HL-60/S4 treated with phorbol 12-myristate 13-acetate at 8.2 ng/mL for 4 days and 3 days (cell line): ENCODE data around the gene SNX25.
"Not testable (repeated sequence)": the region's sequence is repeated elsewhere in the genome, so short reads cannot be mapped to it uniquely, and the experiment has no call there.

Source experiments
- in situ Hi-C: fragments of 300-500 bp; cut with MboI; formaldehyde crosslinking; loops from 2 replicates; pipeline ENCODE4 v1.15.0; 2022; ENCODE audit warnings: low sequenced_read_pairs

The SNX25 gene

DNA sequence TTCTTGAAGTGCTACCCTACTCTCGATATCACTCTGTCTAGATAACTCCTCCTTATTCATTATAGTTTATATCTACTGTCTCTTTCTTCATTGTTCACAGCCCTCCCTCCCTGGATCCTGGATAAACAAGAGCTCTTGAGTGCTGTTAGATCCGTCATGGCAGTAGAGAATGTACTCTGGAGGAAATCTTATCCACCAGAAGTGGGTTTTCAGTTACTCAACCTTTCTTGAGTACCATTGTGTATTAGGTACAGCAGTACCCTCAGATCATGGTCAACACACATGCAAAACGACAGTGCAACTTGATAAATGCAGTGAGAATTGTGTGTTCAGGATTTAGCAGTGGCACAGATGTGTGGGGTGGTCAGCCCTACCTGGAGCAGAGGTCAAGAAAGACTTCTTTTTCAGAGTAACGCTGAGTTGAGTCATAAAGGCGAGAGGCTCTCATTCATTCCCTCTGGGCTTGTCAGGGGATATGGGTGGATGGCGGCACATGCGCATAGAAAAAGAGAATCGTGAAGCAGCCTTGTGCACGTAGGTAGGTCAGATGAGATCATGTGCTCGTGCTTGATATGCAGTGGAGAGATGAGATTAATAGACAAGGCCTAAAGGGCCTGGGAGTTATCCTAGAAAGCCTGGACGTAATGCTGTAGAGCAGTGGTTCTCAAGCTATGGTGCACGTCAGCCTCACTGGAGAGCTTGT is 89.5 kb downstream of the SNX25 start:
- in situ Hi-C loops = no loop called here

DNA sequence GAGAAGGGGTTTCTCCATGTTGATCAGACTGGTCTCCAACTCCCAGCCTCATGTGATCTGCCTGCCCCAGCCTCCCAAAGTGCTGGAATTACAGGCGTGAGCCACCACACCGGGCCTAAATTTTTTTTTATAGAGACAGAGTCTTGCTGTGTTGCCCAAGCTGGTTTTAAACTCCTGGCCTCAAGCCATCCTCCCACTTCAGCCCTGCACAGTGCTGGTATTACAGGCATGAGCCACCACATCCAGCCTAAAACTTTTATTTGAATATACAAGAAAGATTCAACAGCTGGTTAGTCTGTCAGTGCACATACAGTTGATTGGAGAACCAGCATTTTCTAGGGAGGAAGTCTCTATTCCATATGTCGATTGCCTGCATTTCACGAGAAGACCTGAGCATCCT is 95.1 kb downstream of the SNX25 start:
- in situ Hi-C loops = no loop called here

DNA sequence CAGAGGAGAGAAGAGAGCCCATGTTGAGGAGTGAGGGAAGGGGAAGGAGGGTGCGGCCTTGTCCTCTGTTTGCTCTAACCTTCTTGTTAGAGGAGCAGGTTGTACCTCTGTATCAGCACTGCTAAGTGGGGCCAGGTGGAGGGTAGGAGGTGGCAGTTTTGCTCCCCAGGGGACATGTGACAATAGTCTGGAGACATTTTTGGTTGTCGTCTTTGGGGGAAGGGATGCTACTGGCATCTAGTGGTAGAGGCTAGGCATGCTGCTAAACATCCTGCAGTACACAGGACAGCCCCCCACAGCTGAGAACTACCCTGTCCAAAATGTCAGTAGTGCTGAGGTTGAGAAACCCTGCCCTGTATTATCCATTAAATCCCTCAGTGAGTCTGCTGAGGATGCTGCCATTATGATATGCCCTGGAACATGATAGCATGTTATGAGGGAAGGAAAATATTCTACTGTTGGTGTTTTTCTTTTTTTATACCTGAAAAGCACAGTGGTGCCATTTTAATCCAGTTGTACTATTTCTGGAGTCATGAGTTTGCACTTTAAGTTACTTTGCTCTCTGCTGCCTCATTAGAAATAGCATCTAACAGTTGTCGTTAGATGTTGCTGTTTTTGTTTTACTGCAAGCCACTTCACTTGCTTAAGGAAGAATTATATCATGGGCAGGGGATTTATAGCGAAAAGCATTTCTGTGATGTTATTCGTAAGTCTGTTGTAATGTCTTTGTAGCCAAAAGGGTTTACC is 95.7 kb downstream of the SNX25 start:
- in situ Hi-C loops = no loop called here

GRCh38 chr4:185305979-185306442 is 96.6 kb downstream of the SNX25 start:
- in situ Hi-C loops = no loop called here

DNA sequence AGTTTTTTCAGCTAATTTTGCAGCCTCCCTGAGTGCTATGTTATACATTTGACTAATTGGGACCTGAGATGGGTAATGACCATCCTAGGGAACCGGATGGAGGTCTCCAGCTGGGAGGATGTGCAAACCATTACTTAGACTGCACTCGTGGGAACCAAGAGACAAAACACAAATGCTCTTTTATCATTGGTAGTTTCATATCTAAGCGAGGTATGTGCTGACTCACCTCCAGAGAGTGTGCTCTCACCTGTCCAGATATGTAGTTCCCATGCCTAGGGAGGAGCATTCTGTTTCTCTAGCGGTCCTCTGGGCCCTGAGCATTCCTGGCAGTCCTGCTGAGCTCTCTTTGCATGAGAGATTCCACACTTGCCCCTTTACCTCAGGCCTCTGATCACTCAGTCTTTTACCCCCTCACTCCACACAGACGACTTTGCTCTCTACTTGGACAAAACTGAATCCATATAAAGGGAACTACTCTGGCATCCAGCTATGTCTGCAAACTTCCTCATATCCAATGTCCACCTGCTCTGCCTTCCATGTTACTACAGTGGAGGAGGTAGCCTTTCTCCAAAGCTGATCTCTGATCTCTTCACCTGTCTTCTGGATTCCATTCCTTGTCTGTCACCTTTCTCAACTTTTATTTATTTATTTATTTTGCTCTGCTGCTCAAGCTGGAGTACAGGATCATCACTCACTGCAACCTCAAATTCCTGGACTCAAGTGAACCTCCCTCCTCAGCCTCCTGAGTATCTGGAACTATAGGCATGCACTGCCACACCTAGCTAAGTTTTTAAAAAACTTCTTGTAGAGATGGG is 97.9 kb downstream of the SNX25 start:
- in situ Hi-C loops = no loop called here

DNA sequence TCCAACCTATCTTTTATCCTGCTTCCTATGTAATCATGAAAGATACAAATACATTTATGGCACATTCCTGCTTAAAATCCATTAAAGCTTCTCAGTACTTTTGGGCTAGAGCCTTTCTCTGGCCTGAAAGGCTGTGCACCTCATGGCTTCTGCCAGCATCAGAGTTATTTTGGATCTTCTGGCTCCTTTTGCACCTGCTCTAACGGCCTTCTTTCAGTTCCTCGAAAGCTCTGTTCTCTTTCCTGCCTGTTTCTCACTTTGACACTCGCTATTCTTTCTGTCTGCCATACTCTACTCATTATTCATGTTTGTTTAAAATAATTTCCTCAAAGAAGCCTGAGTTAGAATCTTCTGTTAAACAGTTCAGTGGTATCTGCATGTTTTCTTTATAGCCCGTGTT is 100.4 kb downstream of the SNX25 start:
- in situ Hi-C loops = no loop called here

DNA sequence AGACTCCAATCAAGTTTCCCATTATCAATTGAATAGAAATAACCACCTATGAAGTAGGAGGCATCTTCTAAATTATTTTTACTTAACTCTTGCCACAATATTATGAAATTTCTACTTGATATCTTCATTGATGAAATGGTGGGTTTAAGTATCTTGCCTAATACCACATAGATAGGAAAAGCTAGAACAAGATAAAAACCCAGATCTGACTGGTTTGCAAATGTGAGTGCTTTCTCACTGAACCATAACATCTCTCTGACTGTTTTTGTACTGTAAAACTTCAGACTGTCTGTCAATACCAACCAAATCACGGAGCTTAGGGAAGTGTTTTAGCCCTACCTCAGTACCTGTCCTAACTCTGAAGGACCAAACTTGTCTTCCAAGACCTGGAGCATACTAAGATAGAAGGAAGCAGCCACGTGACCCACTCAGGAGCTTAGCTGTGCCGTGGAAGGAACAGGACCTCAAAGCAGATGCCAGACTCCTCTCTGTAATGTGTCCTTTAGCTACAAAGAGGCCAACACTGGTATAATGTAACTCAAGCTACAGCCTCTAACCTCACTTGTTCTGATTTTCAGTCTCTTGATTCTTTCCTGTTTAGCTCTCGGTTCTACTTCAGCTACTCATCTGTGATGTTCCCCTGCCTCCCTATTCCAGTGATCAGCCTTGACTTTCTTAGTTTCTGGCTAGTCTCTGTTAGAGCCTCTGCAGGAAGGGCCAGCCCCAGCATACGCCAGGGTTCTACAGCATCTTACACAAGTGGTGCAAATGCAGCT is 101.9 kb downstream of the SNX25 start:
- in situ Hi-C loops = no loop called here

- in situ Hi-C loops = no loop called here
Measured at GRCh38 chr4:185312699-185313098, 103.3 kb downstream of the SNX25 start.

- in situ Hi-C loops = not testable (repeated sequence)
Measured at GRCh38 chr4:185317462-185317861, 108.1 kb downstream of the SNX25 start.

DNA sequence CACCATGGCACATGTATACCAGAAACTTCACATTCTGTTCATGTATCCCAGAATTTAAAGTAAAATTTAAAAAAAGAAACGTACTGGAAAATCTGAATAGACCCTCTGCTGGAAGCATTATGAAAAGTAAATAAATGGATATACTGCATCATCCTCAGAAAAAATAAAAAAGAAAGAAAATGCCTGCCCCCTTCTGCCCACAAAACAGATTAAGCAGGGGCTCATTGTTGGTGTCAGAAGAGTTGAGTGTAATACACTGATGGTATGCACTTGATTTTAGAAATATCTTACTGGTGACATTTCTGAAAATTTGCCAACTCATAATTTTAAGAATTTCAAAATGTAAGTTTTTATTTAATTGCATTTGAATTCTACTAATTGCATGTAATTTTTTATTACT is 108.5 kb downstream of the SNX25 start:
- in situ Hi-C loops = no loop called here

DNA sequence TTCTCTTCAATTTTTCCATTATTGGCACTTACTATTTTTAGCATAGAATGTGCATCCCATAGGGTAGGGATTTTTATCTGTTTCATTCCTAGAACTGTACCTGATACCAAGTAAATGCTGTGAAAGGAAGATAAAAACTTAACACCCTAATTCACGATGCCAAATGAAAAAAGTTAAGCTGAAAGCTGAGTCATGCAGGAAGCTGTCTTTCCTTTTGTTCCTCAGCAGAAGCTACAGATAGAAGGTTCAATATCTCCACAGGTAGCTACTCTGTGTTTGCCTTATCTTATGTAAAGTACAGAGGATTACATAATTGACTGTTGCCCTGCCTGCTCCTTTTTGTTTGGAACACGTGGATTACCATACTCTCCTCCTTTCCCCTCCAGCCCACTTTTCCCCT is 109.3 kb downstream of the SNX25 start:
- in situ Hi-C loops = no loop called here

- in situ Hi-C loops = no loop called here
Measured at GRCh38 chr4:185322803-185323202, 113.4 kb downstream of the SNX25 start.

DNA sequence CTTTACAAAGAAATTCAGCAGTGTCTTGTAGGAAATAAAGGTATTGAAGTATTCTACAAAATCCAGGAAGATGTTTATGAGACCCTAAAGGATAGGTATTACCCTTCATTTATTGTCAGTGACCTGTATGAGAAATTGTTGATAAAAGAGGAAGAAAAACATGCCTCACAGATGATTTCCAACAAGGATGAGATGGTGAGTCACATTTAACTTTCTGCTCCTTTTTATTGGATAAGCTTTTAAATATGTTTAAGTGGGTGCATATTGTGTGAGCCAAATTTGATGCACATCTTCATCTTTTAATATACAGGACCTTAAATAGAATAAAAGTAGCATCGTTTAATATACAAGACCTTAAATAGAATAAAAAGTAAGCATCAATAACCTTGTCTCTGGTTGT is 114.2 kb downstream of the SNX25 start:
- in situ Hi-C loops = no loop called here

DNA sequence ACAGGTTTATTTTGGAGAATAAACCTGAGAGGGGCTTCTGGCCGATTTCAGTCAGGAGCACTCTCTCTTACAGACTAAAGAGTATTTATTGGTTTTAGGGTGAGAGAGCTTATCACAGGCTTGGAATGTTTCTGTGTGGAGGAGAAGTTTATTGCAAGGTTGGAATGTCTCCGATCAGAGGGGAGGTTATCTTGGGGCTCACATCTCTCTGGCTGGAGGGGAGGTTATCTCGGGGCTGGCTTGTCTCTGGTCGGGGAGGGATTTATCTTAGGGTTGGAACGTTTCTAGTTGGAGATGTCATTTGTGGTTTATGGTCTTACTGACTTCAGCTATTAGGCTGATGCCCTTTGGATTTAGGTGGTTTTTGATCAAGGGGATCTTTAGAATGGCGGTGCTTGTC is 115.0 kb downstream of the SNX25 start:
- in situ Hi-C loops = not testable (repeated sequence)

DNA sequence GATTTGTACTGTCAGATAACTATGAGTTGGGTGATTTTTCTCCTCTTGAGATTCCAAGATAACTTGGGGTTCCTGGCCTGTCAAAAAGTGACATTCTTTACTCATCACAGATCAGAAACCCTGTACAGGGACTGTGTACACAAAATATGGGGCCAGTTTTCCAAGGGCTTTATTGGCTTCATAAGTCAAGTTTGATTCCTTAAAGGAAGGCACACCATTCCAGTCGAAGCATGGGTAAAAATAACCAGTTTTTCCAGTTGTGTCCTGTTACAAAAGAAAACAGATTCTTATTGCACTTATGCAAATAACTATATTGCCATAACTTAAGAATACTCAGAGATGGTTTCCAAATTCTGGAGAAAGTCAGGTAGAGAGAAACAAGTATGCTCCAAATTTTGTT is 116.3 kb downstream of the SNX25 start:
- in situ Hi-C loops = not testable (repeated sequence)

GRCh38 chr4:185328586-185328985 is 119.2 kb downstream of the SNX25 start:
- in situ Hi-C loops = no loop called here

- in situ Hi-C loops = not testable (repeated sequence)
Measured at GRCh38 chr4:185329879-185330510, 120.6 kb downstream of the SNX25 start.

GRCh38 chr4:185332575-185333464 is 123.4 kb downstream of the SNX25 start:
- in situ Hi-C loops = no loop called here

GRCh38 chr4:185334326-185334725 is 124.9 kb downstream of the SNX25 start:
- in situ Hi-C loops = no loop called here
